ENCODE data around the gene LPAR1.
"Not testable (repeated sequence)": the region's sequence is repeated elsewhere in the genome, so short reads cannot be mapped to it uniquely, and the experiment has no call there.

Gene LPAR1

DNA sequence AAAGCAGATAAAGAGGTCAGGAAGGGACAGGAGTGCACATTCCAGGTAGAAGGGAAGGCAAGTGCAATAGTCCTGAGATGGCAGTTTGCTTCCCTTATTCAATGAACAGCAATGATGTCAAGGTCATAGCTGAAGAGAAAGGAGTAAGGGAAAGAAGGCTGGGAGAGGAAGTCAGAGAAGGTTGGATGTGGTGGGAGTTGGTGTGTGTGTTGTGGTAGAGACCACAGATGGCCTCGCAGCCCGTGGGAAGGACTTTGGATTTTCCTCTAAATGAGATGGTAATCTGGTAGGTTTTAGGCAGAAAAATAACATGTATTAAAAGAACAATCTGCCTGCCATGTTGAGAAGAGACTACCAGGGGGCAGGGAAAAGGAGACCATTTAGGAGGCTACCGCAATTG is 25.1 kb upstream of the LPAR1 start:
- no peak for DNase-seq
- TF ChIP-seq, protein P1, sequence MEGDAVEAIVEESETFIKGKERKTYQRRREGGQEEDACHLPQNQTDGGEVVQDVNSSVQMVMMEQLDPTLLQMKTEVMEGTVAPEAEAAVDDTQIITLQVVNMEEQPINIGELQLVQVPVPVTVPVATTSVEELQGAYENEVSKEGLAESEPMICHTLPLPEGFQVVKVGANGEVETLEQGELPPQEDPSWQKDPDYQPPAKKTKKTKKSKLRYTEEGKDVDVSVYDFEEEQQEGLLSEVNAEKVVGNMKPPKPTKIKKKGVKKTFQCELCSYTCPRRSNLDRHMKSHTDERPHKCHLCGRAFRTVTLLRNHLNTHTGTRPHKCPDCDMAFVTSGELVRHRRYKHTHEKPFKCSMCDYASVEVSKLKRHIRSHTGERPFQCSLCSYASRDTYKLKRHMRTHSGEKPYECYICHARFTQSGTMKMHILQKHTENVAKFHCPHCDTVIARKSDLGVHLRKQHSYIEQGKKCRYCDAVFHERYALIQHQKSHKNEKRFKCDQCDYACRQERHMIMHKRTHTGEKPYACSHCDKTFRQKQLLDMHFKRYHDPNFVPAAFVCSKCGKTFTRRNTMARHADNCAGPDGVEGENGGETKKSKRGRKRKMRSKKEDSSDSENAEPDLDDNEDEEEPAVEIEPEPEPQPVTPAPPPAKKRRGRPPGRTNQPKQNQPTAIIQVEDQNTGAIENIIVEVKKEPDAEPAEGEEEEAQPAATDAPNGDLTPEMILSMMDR (IDR thresholded peaks at IDR 0.05; ENCODE audit: low read depth, low read length, missing control alignments), result no peak
- Histone ChIP-seq H3K4me3 (ENCODE audit: low read depth, low read length) (no peak overlapping the region), H3K27me3 (replicated peaks) (no peaks in the 10 kb centered on the region), H3K36me3 (replicated peaks) (no peaks in the 10 kb centered on the region), H3K27ac (no peak overlapping the region)
- in situ Hi-C loops (cut with HindIII; ENCODE audit: low pct_ligation_motif_present, low sequenced_read_pairs), result no loop called here

GRCh38 chr9:111058166-111058565 is 19.9 kb upstream of the LPAR1 start:
- TF ChIP-seq, protein P1 (IDR thresholded peaks at IDR 0.05; ENCODE audit: low read depth, low read length, missing control alignments), result no peak
- Histone ChIP-seq H3K36me3 (replicated peaks) (no peaks in the 10 kb centered on the region), H3K4me3 (ENCODE audit: low read depth, low read length) (no peak overlapping the region), H3K27me3 (replicated peaks) (no peaks in the 10 kb centered on the region), H3K27ac (no peak overlapping the region)
- in situ Hi-C loops (cut with HindIII; ENCODE audit: low pct_ligation_motif_present, low sequenced_read_pairs), result no loop called here
- DNase-seq, result no peak

DNA sequence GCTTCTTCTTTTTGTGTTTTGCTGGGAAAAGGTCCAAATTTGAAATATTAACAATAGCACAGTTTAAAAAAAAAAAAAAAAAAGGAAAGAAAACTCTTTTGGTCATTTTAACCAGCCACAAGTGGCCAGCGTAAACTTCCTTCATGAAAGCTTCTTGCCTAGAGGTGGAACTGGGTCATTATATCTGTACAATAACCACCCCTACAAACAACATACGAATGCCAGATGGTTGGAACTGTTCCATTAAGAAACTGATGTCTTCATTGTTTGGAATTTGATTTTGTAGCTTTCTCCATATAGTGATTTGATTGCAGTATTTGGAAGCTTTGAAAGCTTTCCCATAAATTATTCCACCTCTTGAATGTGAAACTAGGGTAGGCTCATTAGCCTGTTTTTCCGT is 18.3 kb upstream of the LPAR1 start:
- in situ Hi-C loops (cut with HindIII; ENCODE audit: low pct_ligation_motif_present, low sequenced_read_pairs), result no loop called here
- no peaks in the 10 kb centered on the region for H3K36me3 ChIP-seq (replicated peaks)
- H3K27me3 ChIP-seq (replicated peaks), result no peaks in the 10 kb centered on the region
- no peak overlapping the region for H3K27ac ChIP-seq
- DNase-seq, result no peak
- TF ChIP-seq, protein P1 (IDR thresholded peaks at IDR 0.05; ENCODE audit: low read depth, low read length, missing control alignments), result no peak
- H3K4me3 ChIP-seq (ENCODE audit: low read depth, low read length), result no peak overlapping the region

GRCh38 chr9:111052791-111053190 is 14.5 kb upstream of the LPAR1 start:
- TF ChIP-seq, protein P1 (IDR thresholded peaks at IDR 0.05; ENCODE audit: low read depth, low read length, missing control alignments), result no peak
- in situ Hi-C loops (cut with HindIII; ENCODE audit: low pct_ligation_motif_present, low sequenced_read_pairs), result no loop called here
- Histone ChIP-seq H3K36me3 (replicated peaks) (no peaks in the 10 kb centered on the region), H3K4me3 (ENCODE audit: low read depth, low read length) (no peak overlapping the region), H3K27me3 (replicated peaks) (no peaks in the 10 kb centered on the region), H3K27ac (no peak overlapping the region)
- peak; percentile 47 for DNase-seq

GRCh38 chr9:111051400-111051799 is 13.1 kb upstream of the LPAR1 start:
- H3K36me3 ChIP-seq (replicated peaks), result no peaks in the 10 kb centered on the region
- no peak overlapping the region for H3K4me3 ChIP-seq (ENCODE audit: low read depth, low read length)
- DNase-seq, result no peak
- H3K27me3 ChIP-seq (replicated peaks), result no peaks in the 10 kb centered on the region
- H3K27ac ChIP-seq, result no peak overlapping the region
- in situ Hi-C loops (cut with HindIII; ENCODE audit: low pct_ligation_motif_present, low sequenced_read_pairs), result no loop called here
- TF ChIP-seq, protein P1 (IDR thresholded peaks at IDR 0.05; ENCODE audit: low read depth, low read length, missing control alignments), result no peak

GRCh38 chr9:111050819-111051218 is 12.5 kb upstream of the LPAR1 start:
- no peaks in the 10 kb centered on the region for H3K27me3 ChIP-seq (replicated peaks)
- TF ChIP-seq, protein P1 (IDR thresholded peaks at IDR 0.05; ENCODE audit: low read depth, low read length, missing control alignments), result no peak
- H3K36me3 ChIP-seq (replicated peaks), result no peaks in the 10 kb centered on the region
- in situ Hi-C loops (cut with HindIII; ENCODE audit: low pct_ligation_motif_present, low sequenced_read_pairs), result no loop called here
- DNase-seq, result no peak
- H3K27ac ChIP-seq, result no peak overlapping the region
- H3K4me3 ChIP-seq (ENCODE audit: low read depth, low read length), result no peak overlapping the region

GRCh38 chr9:111047287-111047686 is 9.0 kb upstream of the LPAR1 start:
- in situ Hi-C loops (cut with HindIII; ENCODE audit: low pct_ligation_motif_present, low sequenced_read_pairs); H3K27ac ChIP-seq; H3K4me3 ChIP-seq (ENCODE audit: low read depth, low read length): not testable (repeated sequence)

More at GRCh38 chr9:111047287-111047686, 9.0 kb upstream of the LPAR1 start:
- H3K27me3 ChIP-seq (replicated peaks); H3K36me3 ChIP-seq (replicated peaks); DNase-seq: not testable (repeated sequence)
